Measurements from ENCODE around the gene EFS. TPM values are rescaled to one million over a fixed set of nuclear protein-coding genes. Genes with fewer than 3 reads are reported as not detected.

Gene EFS
- total and polyA plus RNA-seq, 2 of the 8 experiments (the other 6 are each of a cell fraction or from before 2014, with no cell fraction given) = 27.8 to 28.6 TPM

- TF ChIP-seq MAX (IDR thresholded peaks at IDR 0.05) = no peak
Measured at GRCh38 chr14:23382276-23382675, 17.3 kb upstream of the EFS start (continued).
